ENCODE measurements around the gene NUDT8. TPM values are rescaled to one million over a fixed set of nuclear protein-coding genes. Genes with fewer than 3 reads are reported as not detected.
A peak's percentile ranks its signal among the peaks of the same experiment; 100 is the strongest.

Gene NUDT8
- total and polyA plus RNA-seq, 9 of the 15 experiments (the other 6 are each of a cell fraction or from before 2014, with no cell fraction given), result 0.23 to 27.8 (median 5.0) TPM

DNA sequence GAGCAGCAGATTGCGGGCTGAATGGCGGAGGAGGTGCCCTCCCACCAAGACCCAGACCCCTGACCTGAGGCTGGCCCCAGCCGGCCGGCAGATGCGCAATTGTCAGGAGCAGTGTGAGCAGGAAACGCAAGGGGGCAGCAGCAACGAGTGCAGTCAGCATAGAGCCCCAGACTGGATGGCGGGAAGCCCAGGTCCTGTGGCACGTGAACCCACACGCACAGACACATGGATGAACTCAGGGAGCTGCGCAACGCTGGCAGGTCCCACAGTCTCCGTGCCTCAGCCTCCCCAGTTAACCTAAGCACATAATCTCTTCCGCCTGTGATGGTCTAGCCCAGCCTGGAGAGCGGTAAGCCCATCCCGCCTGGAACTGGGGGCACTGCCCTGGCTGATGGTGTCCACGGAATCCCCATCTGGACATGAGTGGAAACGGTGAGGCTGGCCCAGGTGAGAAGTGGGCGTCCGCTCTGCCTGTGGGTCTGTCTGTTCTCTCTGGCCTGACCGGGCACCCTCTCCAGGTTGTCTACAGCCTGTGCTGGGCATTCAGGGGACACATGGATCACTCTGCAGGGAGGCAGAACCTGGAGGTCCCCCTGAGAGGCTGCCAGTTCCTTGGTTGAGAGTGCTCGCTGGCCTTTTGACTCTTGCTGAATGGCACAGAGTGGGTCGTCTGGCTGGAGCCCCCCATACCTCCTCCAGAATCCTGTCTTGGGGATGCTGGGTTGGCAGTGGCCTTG is 10.5 kb upstream of the NUDT8 start (continued):
- TF ChIP-seq, protein P1, sequence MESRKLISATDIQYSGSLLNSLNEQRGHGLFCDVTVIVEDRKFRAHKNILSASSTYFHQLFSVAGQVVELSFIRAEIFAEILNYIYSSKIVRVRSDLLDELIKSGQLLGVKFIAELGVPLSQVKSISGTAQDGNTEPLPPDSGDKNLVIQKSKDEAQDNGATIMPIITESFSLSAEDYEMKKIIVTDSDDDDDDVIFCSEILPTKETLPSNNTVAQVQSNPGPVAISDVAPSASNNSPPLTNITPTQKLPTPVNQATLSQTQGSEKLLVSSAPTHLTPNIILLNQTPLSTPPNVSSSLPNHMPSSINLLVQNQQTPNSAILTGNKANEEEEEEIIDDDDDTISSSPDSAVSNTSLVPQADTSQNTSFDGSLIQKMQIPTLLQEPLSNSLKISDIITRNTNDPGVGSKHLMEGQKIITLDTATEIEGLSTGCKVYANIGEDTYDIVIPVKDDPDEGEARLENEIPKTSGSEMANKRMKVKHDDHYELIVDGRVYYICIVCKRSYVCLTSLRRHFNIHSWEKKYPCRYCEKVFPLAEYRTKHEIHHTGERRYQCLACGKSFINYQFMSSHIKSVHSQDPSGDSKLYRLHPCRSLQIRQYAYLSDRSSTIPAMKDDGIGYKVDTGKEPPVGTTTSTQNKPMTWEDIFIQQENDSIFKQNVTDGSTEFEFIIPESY (CRISPR knock-in tag; IDR thresholded peaks at IDR 0.05), result peak; percentile 36; the same call in 1 of the 2 replicates
- TF ChIP-seq JUN (IDR thresholded peaks at IDR 0.05; ENCODE audit: borderline replicate concordance, low read depth, low read length), result peak; percentile 19; the same call in 1 of the 2 replicates
- TF ChIP-seq JUN (CRISPR knock-in tag; IDR thresholded peaks at IDR 0.05; ENCODE audit: borderline replicate concordance), result no peak
- TF ChIP-seq, protein P2, sequence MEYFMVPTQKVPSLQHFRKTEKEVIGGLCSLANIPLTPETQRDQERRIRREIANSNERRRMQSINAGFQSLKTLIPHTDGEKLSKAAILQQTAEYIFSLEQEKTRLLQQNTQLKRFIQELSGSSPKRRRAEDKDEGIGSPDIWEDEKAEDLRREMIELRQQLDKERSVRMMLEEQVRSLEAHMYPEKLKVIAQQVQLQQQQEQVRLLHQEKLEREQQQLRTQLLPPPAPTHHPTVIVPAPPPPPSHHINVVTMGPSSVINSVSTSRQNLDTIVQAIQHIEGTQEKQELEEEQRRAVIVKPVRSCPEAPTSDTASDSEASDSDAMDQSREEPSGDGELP (CRISPR knock-in tag; IDR thresholded peaks at IDR 0.05; ENCODE audit: borderline replicate concordance), result peak; percentile 66; the same call in 1 of the 2 replicates
- peak; percentile 81 for TF ChIP-seq ZNF431 (CRISPR knock-in tag; IDR thresholded peaks at IDR 0.05)
- peak; percentile 94 for TF ChIP-seq L3MBTL2 (IDR thresholded peaks at IDR 0.05)
- TF ChIP-seq, protein P3, sequence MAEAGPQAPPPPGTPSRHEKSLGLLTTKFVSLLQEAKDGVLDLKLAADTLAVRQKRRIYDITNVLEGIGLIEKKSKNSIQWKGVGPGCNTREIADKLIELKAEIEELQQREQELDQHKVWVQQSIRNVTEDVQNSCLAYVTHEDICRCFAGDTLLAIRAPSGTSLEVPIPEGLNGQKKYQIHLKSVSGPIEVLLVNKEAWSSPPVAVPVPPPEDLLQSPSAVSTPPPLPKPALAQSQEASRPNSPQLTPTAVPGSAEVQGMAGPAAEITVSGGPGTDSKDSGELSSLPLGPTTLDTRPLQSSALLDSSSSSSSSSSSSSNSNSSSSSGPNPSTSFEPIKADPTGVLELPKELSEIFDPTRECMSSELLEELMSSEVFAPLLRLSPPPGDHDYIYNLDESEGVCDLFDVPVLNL (CRISPR knock-in tag; IDR thresholded peaks at IDR 0.05; ENCODE audit: low read depth), result peak; percentile 81; the same call in 1 of the 2 replicates
- TF ChIP-seq FOXA3 (CRISPR knock-in tag; conservative IDR thresholded peaks at IDR 0.05 in 1 of 2, IDR thresholded peaks at IDR 0.05 in 1 of 2), result 0 out of 4 replicates have a peak, but pooled peaks of 1 of the 2 experiments have one; percentile 41
- TF ChIP-seq, protein P4, sequence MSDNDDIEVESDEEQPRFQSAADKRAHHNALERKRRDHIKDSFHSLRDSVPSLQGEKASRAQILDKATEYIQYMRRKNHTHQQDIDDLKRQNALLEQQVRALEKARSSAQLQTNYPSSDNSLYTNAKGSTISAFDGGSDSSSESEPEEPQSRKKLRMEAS (CRISPR knock-in tag; IDR thresholded peaks at IDR 0.05), result peak; percentile 96
- TF ChIP-seq ZNF133 (CRISPR knock-in tag; IDR thresholded peaks at IDR 0.05), result no peak
- peak; percentile 57; the same call in 1 of the 2 replicates for TF ChIP-seq IRF2 (CRISPR knock-in tag; IDR thresholded peaks at IDR 0.05)
- TF ChIP-seq, protein P5, sequence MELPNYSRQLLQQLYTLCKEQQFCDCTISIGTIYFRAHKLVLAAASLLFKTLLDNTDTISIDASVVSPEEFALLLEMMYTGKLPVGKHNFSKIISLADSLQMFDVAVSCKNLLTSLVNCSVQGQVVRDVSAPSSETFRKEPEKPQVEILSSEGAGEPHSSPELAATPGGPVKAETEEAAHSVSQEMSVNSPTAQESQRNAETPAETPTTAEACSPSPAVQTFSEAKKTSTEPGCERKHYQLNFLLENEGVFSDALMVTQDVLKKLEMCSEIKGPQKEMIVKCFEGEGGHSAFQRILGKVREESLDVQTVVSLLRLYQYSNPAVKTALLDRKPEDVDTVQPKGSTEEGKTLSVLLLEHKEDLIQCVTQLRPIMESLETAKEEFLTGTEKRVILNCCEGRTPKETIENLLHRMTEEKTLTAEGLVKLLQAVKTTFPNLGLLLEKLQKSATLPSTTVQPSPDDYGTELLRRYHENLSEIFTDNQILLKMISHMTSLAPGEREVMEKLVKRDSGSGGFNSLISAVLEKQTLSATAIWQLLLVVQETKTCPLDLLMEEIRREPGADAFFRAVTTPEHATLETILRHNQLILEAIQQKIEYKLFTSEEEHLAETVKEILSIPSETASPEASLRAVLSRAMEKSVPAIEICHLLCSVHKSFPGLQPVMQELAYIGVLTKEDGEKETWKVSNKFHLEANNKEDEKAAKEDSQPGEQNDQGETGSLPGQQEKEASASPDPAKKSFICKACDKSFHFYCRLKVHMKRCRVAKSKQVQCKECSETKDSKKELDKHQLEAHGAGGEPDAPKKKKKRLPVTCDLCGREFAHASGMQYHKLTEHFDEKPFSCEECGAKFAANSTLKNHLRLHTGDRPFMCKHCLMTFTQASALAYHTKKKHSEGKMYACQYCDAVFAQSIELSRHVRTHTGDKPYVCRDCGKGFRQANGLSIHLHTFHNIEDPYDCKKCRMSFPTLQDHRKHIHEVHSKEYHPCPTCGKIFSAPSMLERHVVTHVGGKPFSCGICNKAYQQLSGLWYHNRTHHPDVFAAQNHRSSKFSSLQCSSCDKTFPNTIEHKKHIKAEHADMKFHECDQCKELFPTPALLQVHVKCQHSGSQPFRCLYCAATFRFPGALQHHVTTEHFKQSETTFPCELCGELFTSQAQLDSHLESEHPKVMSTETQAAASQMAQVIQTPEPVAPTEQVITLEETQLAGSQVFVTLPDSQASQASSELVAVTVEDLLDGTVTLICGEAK (IDR thresholded peaks at IDR 0.05), result no peak
- TF ChIP-seq, protein P5 (CRISPR knock-in tag; IDR thresholded peaks at IDR 0.05), result 0 out of 2 replicates have a peak, but pooled peaks have one; percentile 45

Measured in K562 (cell line).